Measurements from ENCODE around the gene BMAL1. TPM values are rescaled to one million over a fixed set of nuclear protein-coding genes. Genes with fewer than 3 reads are reported as not detected.

BMAL1 gene
- total and polyA plus RNA-seq, 2 of the 4 experiments (the other 2 are of a cell fraction) = 8.8 to 9.9 TPM

DNA sequence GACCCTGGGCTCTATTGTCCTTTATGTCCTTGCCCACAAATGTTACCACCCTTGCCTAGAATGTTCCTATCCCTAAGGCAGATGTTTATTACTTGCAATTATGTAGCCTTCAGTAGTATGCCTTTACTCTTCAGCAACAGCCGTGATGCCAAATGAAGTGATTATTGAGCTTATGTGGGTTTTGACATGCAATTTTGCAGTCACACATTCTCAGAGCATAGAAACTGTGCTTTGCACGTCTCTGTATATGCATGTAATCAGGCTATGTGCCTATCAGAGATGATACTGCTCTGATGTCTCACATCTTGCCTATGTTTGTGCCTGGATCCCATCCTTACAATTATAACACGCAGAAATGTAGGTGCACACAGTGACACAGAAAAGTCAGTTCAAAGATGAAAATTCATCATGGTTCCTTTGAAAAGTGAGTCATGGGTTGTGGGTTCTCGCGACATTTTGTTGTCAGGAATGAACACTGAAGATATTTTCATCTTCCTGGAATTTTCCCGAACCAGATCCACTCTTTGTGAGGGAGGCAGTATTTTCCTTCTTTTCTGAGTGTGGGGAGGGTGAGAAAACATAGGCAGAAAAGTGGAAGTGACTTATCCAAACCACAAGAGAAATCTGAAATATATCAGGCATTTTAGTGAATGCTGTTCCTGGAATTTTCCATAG, 81.1 kb downstream of the BMAL1 start:
- TF ChIP-seq FOS (IDR thresholded peaks at IDR 0.05; ENCODE audit: low read depth, low read length) = peak; percentile 42; the same call in 1 of the 2 replicates
- TF ChIP-seq CTCF (conservative IDR thresholded peaks at IDR 0.05; ENCODE audit: low read depth, low read length) = no peak
- no peak for TF ChIP-seq RCOR1 (IDR thresholded peaks at IDR 0.05; ENCODE audit: insufficient replicate concordance, low read length)
- TF ChIP-seq CHD1 (IDR thresholded peaks at IDR 0.05; ENCODE audit: low read depth, low read length) = no peak
- Histone ChIP-seq H3K36me3 (ENCODE audit: control insufficient read depth, insufficient read depth, low read length) (peaks cover 20% of the 10 kb centered on the region), H3K9me1 (ENCODE audit: insufficient read depth, low read length) (peaks cover 1% of the 10 kb centered on the region; the same call in 1 of the 2 replicates), H3K9me3 (ENCODE audit: control insufficient read depth, insufficient read depth, low read length) (no peaks in the 10 kb centered on the region), H2BK15ac (ENCODE audit: low read depth, low read length) (no peak overlapping the region), H3K14ac (replicated peaks; ENCODE audit: low read depth, low read length) (peak overlapping the region; percentile 47; the same call in 1 of the 2 replicates), H3K23ac (ENCODE audit: low read depth, low read length) (peak overlapping the region; percentile 22; the same call in 1 of the 2 replicates), H3K9ac (ENCODE audit: low read depth, low read length) (no peak overlapping the region), H2AK9ac (replicated peaks; ENCODE audit: low read depth, low read length, poor library complexity) (no peak overlapping the region), H3K18ac (ENCODE audit: low read depth, low read length) (no peak overlapping the region), H2BK20ac (ENCODE audit: low read depth, low read length) (peak overlapping the region; percentile 16; the same call in 1 of the 2 replicates), H2AK5ac (ENCODE audit: low read depth, low read length) (no peak overlapping the region), H2BK5ac (ENCODE audit: low read depth, low read length, poor library complexity, severe bottlenecking) (no peak overlapping the region), H4K91ac (ENCODE audit: insufficient read depth, low read depth, low read length) (no peak overlapping the region), H4K5ac (ENCODE audit: low read depth, low read length) (no peak overlapping the region; the same call in 1 of the 2 replicates), H3K4me2 (ENCODE audit: low read depth, low read length) (peak overlapping the region; percentile 34; the same call in 1 of the 2 replicates), H2AFZ (replicated peaks; ENCODE audit: low read length, poor library complexity) (peak overlapping the region; percentile 37), H4K20me1 (ENCODE audit: insufficient read depth, low read length) (no peaks in the 10 kb centered on the region), H3K4me3 (ENCODE audit: insufficient read depth, low read depth, low read length) (no peak overlapping the region), H4K8ac (ENCODE audit: low read depth in 2 of 2, low read length in 2 of 2) (peak overlapping the region in 1 of 2 experiments; percentile 43; a peak in 2 of 4 replicates), H3K4me1 (ENCODE audit: control insufficient read depth, insufficient read depth, low read length) (peaks cover 2% of the 10 kb centered on the region; the same call in 1 of the 2 replicates), H3K4ac (ENCODE audit: low read depth, low read length) (no peak overlapping the region), H3K27me3 (ENCODE audit: control insufficient read depth, insufficient read depth, low read length) (no peaks in the 10 kb centered on the region), H3K27ac (ENCODE audit: insufficient read depth, low read length) (no peak overlapping the region), H3K56ac (ENCODE audit: extremely low read depth, insufficient read depth, low read length) (no peak overlapping the region), H3K79me1 (ENCODE audit: low read depth in 1 of 2, low read length in 2 of 2) (no peaks in the 10 kb centered on the region), H2BK120ac (ENCODE audit: low read depth, low read length) (no peak overlapping the region)
- ChIA-PET POLR2A (ENCODE audit: unreplicated experiment) (no interaction called here), CTCF (no interaction called here)
- in situ Hi-C loops (cut with MboI; ENCODE audit: low sequenced_read_pairs) (no loop called here), dilution Hi-C loops (cut with HindIII; ENCODE audit: low sequenced_read_pairs, unreplicated experiment) (no loop called here), intact Hi-C loops (cut with micrococcal nuclease) (no loop called here)
- 20% methylated on average over 1 of the region's 6 CpGs; no CpG with 5 or more reads in 1 of the 2 experiments for WGBS, 2 experiments (ENCODE audit: extremely low coverage in 2 of 2, insufficient read length in 1 of 2)
- DNase-seq (peak; percentile 77), ATAC-seq (ENCODE audit: low read depth) (peak; percentile 54)
- no TSS peak for BruUV-seq (replicated peaks)

Measured in IMR-90 (cell line).